Left colon (tissue), 2 donors: ENCODE results near the gene ZNF143. TPM values are rescaled to one million over a fixed set of nuclear protein-coding genes. Genes with fewer than 3 reads are reported as not detected.
"Not testable (repeated sequence)": the region's sequence is repeated elsewhere in the genome, so short reads cannot be mapped to it uniquely, and the experiment has no call there.

Experiments
- ATAC-seq: fragments of 200-7000 bp; cut with Tn5 transposase; one replicate; pipeline ENCODE4 v1.9.1; 2020; ENCODE audit warnings: mild to moderate bottlenecking, moderate library complexity
- DNase-seq, 2 donors: peaks; one replicate each; pipeline ENCODE4 v3.0.0-alpha.2; 2020
- intact Hi-C, 2 donors: fragments of 100-400 bp; cut with DNase I in 1 of 2; cut with micrococcal nuclease in 1 of 2; formaldehyde crosslinking; loops; one replicate each; pipeline versions ENCODE4 v1.11.2 to v1.14.0; 2022; cut with DNase I, micrococcal nuclease
- total RNA-seq, 2 donors: library from RNA; stranded (reverse); fragmentation: NEBNext Ultra II Directional; extraction: Animal tissue kit (Norgen Biotek cat#: 25700); gene quantifications; one replicate each; pipeline ENCODE4 v1.2.1, GENCODE V29; 2021
- donor health status: DM: no; HTN: no; CAD: no.
- donor health status: DM: yes; HTN: yes; CAD: no.

Gene ZNF143
- total RNA-seq, 2 donors from 2014 or later = 23.5 to 26.4 TPM

- DNase-seq (peak; percentile 69 to 79), ATAC-seq (peak; percentile 80)
- intact Hi-C loops = loop anchor here in 1 of 2 donors (10.0 kb wide), 1 partner anchor 84 kb away; no protein-coding TSS in a partner anchor
Observed at GRCh38 chr11:9530901-9531625, 70.3 kb downstream of the ZNF143 start.

DNA sequence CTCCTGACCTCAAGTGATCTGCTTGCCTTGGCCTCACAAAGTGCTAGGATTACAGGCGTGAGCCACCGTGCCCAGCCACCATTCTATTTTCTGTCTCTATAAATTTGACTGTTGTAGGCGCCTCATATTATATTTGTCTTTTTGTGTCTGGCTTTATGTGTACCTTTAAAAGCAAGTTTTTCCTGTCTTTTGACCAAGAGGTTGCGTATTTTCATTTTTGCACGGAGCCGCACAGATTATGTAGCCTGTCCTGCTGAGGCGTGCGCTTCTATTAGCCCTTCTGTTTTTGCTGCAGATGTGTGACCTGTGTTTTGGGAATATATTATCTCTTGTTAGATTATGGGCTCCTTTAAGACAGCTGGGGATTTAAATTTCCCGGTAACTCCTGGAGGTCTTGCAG is 72.2 kb downstream of the ZNF143 start:
- DNase-seq (no peak), ATAC-seq (no peak)
- intact Hi-C loops = loop anchor here in 1 of 2 donors (10.0 kb wide), 1 partner anchor 82 kb away; no protein-coding TSS in a partner anchor

DNA sequence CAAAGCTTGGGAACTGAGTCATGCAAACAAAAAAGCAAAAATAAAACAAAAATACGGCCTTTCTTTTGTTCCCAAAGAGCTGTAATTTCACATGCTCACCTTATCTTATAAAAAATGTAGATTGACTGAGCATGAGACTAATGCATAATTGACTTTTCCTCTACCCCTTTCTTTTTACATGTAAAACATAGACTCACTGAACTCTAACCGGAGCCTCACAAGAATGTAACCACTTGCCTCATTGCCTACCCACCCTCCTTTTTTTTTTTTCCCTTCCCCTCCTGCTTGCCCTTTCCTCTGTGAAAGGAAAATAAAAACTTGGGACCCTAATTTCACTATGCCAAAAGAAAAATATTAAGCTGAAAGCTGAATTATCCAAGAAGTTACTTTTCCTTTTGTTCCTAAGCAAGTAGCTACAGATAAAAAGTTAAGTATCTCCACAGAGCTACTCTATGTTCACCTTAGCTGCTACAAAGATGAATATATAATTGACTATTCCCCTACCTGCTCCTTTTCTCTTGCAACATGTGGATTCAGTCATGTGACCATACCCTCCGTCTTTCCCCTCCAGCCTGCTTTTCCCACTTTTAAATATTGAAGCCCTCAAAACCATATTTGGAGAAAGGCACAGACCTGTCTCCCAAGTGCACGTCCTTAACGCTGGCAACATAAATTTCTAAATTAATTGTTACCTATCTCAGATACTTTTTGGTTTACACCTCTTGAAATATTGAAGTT is 73.1 kb downstream of the ZNF143 start:
- no peak for ATAC-seq
- intact Hi-C loops = loop anchor here in 1 of 2 donors (10.0 kb wide), 1 partner anchor 81 kb away; no protein-coding TSS in a partner anchor
- DNase-seq = no peak

GRCh38 chr11:9535189-9535781 is 74.5 kb downstream of the ZNF143 start:
- DNase-seq = peak; percentile 49 to 88
- ATAC-seq = peak; percentile 46
- intact Hi-C loops = loop anchor here in 1 of 2 donors (10.0 kb wide), 1 partner anchor 80 kb away; no protein-coding TSS in a partner anchor

DNA sequence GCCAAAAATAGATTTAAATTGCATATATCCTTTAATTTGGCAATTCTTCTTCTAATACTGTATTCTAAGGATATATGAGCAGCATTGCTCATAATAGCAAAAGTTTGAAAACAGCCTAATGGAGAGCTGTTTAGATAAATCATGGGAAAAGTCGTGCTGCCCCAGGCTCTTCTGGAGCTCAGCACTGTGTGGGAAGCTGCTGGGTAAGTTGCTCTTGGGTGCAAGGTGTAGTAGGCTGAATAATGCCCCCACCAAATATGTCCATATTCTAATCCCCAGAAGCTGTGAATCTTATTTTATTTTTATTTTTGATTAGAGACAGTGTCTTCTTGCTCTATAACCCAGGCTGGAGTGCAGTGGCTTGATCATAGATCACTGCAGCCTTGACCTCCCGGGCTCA is 77.7 kb downstream of the ZNF143 start:
- intact Hi-C loops = loop anchor here in 1 of 2 donors (10.0 kb wide), 1 partner anchor 76 kb away; no protein-coding TSS in a partner anchor
- ATAC-seq (no peak), DNase-seq (no peak)

DNA sequence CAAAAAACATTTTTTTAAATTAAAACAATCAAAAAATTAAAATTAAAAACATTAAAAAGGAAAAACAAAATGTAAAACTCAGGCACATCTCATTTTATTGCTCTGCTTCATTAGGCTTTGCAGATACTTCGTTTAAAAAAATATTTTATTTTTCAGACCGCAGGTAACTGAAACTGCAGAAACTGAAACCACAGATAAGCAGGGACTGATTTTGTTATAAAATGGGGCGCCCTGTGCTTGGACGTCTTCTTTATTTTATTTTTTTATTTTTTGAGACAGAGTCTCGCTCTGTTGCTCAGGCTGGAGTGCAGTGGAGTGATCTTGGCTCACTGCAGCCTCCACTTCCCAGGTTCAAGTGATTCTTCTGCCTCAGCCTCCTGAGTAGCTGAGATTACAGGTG is 88.4 kb downstream of the ZNF143 start:
- intact Hi-C loops, ATAC-seq: not testable (repeated sequence)

DNA sequence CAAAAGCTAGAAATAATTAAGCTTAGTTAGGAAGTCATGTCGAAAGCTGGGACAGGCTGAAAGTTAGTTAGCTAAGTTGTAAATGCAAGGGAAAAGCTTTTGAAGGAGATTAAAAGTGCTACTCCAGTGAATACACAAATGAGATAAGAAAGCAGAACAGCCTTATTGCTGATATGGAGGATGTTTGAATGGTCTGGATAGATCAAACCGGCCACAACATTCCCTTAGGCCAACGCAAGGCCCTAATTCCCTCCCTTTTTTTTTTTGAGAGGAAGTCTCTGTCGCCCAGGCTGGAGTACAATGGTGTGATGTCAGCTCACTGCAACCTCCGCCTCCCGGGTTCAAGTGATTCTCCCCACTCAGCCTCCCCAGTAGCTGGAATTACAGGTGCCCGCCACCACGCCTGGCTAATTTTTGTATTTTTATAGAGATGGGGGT is 89.4 kb downstream of the ZNF143 start:
- no peak for ATAC-seq
- DNase-seq = no peak
- intact Hi-C loops = no loop called here

More for the DNA sequence above, 88.4 kb downstream of the ZNF143 start:
- not testable (repeated sequence) for DNase-seq

DNA sequence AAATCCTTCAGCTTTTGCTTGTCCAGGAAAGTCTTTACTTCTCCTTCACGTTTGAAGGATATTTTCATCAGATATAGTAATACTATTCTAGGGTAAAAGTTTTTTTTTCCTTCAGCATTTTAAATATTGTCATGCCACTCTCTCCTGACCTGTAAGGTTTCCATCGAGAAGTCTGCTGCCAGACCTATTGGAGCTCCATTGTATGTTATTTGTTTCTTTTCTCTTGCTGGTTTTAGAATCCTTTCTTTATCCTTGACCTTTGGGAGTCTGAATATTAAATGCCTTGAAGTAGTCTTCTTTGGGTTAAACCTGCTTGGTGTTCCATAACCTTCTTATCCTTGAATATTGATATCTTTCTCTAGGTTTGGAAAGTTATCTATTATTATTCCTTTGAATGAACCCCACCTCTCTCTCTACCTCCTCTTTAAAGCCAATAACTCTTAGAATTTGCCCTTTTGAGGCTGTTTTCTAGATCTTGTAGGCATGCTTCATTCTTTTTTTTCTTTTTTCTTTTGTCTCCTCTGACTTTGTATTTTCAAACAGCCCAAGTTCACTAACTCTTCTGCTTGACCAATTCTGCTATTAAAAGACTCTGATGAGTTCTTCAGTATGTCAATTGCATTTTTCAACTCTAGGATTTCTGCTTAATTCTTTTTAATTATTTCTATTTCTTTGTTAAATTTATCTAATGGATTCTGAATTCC is 100.6 kb downstream of the ZNF143 start:
- DNase-seq = no peak
- ATAC-seq = no peak
- intact Hi-C loops = no loop called here

GRCh38 chr11:9562716-9563115 is 101.9 kb downstream of the ZNF143 start:
- intact Hi-C loops = no loop called here
- DNase-seq (no peak), ATAC-seq (no peak)

DNA sequence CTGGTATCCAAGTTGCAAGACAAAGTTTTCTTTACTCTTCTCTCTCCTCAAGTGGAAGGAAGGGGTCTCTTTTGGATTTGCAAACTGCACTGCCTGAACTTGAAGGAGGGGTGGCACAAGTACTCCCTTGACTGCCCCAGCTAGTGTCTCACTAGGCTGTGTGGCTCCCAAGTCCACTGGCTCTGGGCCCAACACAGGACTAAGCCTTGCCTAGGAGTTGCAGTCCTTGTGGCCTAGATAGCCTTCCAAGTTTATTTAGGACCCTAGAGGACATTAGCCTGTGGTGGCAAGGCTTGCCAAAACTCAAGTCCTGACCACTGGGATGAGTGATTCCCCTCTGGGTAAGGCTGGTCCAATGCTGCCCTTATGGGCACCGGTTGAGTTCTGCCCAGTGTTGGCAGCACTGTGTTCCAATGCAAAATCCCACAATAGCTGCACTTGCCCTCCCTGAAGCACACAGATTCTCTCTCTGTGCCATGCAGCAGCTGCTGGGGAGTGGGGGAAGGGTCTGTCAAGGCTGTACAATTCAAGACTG is 102.5 kb downstream of the ZNF143 start:
- intact Hi-C loops = no loop called here

DNA sequence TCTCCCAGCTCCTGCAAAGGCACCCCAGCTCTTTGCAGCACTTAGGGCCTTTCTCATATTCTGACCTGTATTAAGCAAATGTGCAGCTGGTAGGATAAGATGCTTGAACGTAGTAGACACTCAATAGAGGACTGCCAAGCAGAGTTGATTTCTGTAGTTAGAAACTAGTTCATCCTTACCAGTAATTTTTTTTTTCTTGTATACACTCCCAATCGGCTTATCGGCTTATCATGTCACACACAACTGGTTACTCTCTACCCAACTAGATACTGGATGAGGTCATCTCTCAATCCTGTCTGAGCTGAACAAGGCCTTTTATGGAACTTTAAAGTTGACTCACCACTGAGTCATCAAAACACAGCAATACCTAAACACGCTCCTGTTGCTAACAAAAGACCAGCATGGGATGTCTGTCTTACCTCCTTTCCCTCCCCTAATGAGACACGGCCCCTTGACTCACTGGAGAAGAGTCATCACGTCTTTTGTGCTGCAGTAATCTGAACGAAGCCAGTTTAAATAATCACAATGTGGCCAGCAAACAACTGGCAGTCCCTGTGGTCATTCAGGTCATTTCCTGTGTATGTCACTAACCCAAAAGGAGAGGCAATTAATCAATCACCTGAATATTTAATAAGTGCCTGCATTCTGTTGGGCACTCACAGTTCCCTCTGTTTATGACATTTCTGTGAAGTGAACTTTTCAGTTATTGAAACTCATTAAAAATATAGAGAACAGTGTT is 105.2 kb downstream of the ZNF143 start:
- intact Hi-C loops = no loop called here
- peak in 1 of 2 donors; percentile 60 for DNase-seq
- ATAC-seq = peak; percentile 74

More for the DNA sequence above, 102.5 kb downstream of the ZNF143 start:
- ATAC-seq = no peak
- DNase-seq = no peak

DNA sequence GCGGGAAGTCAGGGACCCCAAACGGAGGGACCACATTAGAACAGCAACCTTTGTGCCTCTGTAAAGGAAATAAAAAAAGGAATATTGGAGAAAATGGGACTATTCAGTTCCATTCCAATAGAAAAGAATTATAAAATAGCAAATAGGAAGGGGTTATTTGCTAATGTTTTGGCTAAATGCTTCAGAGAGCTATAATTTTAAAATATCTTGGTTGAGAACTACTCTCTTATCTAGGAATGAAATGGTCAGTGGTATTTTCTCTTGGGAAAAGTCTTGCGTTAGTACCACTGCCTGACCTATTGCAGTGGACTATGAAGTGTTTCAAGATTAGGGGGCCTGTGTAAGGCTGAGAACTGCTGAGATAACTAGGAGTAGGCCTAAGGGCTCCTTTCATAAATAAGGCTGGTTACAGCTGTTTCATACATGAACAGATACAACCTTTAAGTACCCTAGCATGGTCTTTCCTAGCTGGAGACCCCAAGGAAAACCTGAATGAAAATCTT is 105.8 kb downstream of the ZNF143 start:
- ATAC-seq (no peak), DNase-seq (no peak)
- intact Hi-C loops = no loop called here

- intact Hi-C loops = no loop called here
- no peak for ATAC-seq
- no peak for DNase-seq
Observed at GRCh38 chr11:9567401-9567800, 106.6 kb downstream of the ZNF143 start.

DNA sequence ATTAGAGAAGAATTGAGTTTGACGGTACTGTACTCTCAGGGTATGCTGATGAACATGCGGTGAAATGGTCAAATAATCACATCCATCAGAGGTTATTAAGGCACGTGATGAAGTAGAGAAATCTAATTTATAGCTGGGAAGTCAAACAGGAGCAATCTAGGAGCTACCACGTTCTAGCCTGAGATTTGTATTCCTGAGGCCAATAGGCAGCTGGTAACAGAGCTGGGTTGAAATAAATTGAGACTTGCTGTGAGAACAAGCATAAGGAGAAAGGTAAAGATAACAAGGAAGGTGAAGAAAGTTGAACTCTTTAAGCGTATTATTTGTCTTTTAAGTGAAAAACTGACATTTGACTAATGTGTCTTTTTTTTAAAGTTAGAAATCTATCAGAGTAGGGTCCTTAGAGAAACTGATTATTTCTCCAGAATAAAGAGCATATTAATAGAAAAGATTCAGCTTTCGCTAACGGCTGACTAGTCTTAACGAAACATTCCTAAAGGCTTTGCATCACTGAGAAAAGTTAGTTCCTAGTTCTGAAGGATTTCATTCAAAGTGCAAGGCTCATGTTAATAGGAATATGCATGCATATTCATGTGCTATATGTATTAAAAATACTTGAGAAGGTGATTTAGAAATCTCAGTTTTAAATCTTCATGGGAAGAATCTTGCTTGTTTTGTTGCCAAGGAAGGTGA is 107.5 kb downstream of the ZNF143 start:
- no peak for DNase-seq
- no peak for ATAC-seq
- intact Hi-C loops = no loop called here

DNA sequence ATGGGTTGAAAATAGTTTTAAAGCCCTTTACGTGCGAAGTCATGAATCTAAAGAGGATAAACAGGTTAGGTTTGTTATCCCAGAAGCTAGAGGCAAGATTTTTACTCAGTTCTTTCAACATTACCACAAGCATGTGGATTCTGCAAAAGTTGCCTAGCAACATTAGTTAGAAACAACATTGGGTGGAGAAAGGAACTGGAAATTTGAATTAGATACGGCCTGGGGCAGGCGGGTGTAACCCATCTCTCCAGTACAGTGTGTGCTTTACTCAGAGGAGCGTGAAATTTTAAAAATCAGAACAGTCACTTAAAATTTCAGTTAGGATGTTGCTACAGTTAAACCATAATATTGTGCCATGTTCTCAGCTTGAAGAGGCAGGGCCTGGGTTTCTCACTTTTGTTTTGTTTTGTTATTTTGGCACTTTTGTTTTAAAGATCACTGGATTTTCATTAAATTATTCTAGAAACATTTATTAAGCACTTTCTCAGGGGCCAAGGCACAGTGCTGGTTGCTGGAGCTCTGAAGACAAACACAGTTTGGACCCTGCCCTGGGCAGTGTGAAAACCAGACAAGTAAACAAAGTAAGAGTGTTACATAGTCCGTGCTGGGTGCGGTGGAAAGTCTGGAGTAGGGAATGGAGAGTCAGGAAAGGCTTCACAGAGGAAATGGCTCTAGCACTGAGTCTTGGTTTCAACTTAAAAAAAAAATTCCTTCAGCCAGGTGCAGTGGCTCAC is 108.2 kb downstream of the ZNF143 start:
- DNase-seq (peak; percentile 83 to 87), ATAC-seq (peak; percentile 61)
- intact Hi-C loops = no loop called here

DNA sequence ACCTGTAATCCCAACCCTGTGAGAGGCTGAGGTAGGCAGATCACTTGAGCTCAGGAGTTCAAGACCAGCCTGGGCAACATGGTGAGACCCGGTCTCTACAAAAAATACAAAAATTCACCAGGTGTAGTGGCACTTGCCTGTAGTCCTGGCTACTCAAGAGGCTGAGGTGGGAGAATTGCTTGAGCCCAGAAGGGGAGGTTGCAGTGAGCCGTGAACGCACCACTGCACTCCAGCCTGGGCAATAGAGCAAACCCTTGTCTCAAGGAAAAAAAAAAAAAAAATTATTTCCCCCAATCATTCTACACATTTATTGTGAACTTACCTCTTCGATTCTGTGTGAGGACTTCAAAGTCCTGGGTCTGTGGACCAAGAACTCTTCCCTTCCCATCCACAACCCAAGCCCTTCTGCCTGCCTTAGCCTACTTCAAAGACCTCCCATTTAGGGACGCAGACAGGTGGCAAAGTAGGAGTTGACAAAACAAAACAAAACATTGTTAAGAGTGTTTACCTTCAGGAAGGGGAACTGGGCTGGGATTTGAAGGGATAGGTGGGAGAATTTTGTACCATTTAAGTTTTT is 108.9 kb downstream of the ZNF143 start:
- no peak for ATAC-seq
- intact Hi-C loops = no loop called here
- no peak for DNase-seq
